PFSK-1 (cell line): ENCODE data around the gene NFAT5.

Experiments
- FOXP2 ChIP-seq: optimal IDR thresholded peaks from 2 replicates; pipeline ENCODE3; 2011; ENCODE audit warnings: borderline replicate concordance, control low read depth, inconsistent platforms; ENCODE audit not compliant: insufficient read depth; ENCODE audit errors: extremely low read length, extremely low read depth
- POLR2AphosphoS5 ChIP-seq: IDR thresholded peaks from 2 replicates; pipeline ENCODE4 v1.6.1; 2012; ENCODE audit warnings: low read depth, mild to moderate bottlenecking, control low read depth, low read length, moderate library complexity
- REST ChIP-seq, 2 experiments: IDR thresholded peaks; 2 replicates each; pipeline versions ENCODE4 v1.6.1 to v1.8.0; 2011 to 2012; ENCODE audit warnings: low read depth in 2 of 2, low read length in 2 of 2, control low read depth in 1 of 2, inconsistent platforms in 1 of 2, mild to moderate bottlenecking in 1 of 2, moderate library complexity in 1 of 2; ENCODE audit not compliant: insufficient read depth in 1 of 2
- SIN3A ChIP-seq: IDR thresholded peaks from 2 replicates; pipeline ENCODE4 v1.6.1; 2012; ENCODE audit warnings: mild to moderate bottlenecking, low read length, moderate library complexity, borderline replicate concordance; ENCODE audit not compliant: insufficient read depth
- TAF1 ChIP-seq: IDR thresholded peaks from 2 replicates; pipeline ENCODE4 v1.6.1; 2012; ENCODE audit warnings: low read length, control low read depth, borderline replicate concordance; ENCODE audit not compliant: insufficient read depth

NFAT5 gene

DNA sequence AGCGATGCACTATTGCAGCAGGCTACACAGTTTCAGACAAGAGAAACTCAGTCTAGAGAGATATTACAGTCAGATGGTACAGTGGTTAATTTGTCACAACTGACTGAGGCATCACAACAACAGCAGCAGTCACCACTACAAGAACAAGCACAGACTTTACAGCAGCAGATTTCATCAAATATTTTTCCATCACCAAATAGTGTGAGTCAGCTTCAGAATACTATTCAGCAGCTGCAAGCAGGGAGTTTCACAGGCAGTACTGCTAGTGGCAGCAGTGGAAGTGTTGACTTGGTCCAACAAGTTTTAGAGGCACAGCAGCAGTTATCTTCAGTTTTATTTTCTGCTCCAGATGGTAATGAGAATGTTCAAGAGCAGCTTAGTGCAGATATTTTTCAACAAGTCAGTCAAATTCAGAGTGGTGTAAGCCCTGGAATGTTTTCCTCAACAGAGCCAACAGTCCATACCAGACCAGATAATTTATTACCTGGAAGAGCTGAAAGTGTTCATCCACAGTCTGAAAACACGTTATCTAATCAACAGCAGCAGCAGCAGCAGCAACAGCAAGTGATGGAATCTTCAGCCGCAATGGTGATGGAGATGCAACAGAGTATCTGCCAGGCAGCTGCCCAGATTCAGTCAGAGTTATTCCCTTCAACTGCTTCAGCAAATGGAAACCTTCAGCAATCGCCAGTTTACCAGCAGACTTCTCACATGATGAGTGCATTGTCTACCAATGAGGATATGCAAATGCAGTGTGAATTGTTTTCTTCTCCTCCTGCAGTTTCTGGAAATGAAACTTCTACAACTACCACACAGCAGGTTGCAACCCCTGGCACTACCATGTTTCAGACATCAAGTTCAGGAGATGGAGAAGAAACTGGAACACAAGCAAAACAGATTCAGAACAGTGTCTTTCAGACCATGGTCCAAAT, 126.5 kb downstream of the NFAT5 start:
- TF ChIP-seq FOXP2: no peak
- no peak for TF ChIP-seq TAF1
- TF ChIP-seq SIN3A: no peak
- no peak for TF ChIP-seq POLR2AphosphoS5
- no peak for TF ChIP-seq REST (IDR thresholded peaks at IDR 0.05; ENCODE audit: insufficient read depth in 1 of 2, low read depth in 2 of 2, low read length in 2 of 2)

GRCh38 chr16:69693916-69694315, 128.2 kb downstream of the NFAT5 start:
- TF ChIP-seq REST (IDR thresholded peaks at IDR 0.05; ENCODE audit: insufficient read depth in 1 of 2, low read depth in 2 of 2, low read length in 2 of 2) (no peak), POLR2AphosphoS5 (no peak), FOXP2 (no peak), SIN3A (no peak), TAF1 (no peak)

DNA sequence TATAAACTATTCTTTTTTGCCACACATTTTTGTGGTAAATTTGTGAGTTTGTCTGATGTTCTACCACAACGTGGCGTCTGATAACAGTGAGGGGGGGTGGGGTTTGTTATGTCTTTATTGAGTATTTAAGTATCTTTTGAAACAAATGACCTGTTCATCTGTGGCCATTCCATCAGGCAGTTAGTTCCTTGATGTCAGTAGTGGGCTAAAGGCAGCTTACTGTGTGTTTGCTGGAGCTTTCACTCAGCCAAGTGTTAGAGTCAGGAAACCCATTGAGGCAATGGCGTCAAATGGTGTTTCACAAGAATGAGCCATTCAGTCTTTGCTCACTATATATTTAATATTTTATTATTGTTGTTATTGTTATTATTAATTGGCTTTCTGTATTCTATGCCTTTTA, 132.6 kb downstream of the NFAT5 start:
- TF ChIP-seq POLR2AphosphoS5 (no peak), TAF1 (no peak)

- TF ChIP-seq SIN3A: no peak
- no peak for TF ChIP-seq REST (IDR thresholded peaks at IDR 0.05; ENCODE audit: insufficient read depth in 1 of 2, low read depth in 2 of 2, low read length in 2 of 2)
- TF ChIP-seq TAF1: no peak
- no peak for TF ChIP-seq POLR2AphosphoS5
- TF ChIP-seq FOXP2: no peak
Observed at GRCh38 chr16:69699915-69700314, 134.1 kb downstream of the NFAT5 start.

DNA sequence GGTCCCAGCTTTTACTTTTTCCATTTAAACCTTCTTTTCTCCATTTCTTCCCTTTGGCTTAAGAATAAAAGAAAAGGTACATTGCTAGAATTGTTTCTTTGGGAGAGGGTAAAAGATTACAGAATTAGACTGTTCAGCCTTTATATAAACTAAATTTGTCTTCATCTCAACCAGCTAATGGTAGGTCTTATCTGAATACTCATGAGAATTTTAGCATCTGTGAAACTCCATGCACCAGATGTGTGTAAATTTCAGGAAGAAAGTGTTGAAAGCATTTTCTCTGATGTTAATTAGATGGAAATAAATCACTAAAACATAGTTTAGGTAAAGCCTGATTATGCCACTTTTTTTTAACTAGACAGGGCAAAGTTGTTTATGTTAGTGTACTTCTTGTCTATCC, 135.7 kb downstream of the NFAT5 start:
- no peak for TF ChIP-seq REST (IDR thresholded peaks at IDR 0.05; ENCODE audit: insufficient read depth in 1 of 2, low read depth in 2 of 2, low read length in 2 of 2)
- TF ChIP-seq POLR2AphosphoS5: no peak
- no peak for TF ChIP-seq FOXP2
- TF ChIP-seq SIN3A: no peak
- no peak for TF ChIP-seq TAF1
